Common myeloid progenitor, CD34-positive (primary cell): ENCODE data around the gene ZIC2.

ENCODE experiments used
- CTCF ChIA-PET: fragments of 350-600 bp; sonication (Branson Sonifier 250); formaldehyde crosslinking; loops from one replicate; lab custom pipeline; 2021; ENCODE audit warnings: antibody characterized with exemption; lab: Charles Lee
- POLR2A ChIA-PET: fragments of 350-600 bp; sonication (Branson Sonifier 250); formaldehyde crosslinking; loops from one replicate; lab custom pipeline; 2021; ENCODE audit warnings: antibody characterized with exemption; lab: Charles Lee
- DNase-seq, 3 donors: peaks; one replicate each; pipeline versions ENCODE4 v3.0.0 to v3.0.0-alpha.2; 2013
- H3K27ac ChIP-seq, 2 experiments: 1 replicate in 1 of 2; 2 replicates in 1 of 2; pipeline ENCODE4 v1.7.0; 2013; ENCODE audit warnings: inconsistent platforms in 2 of 2, low read length in 2 of 2, mild to moderate bottlenecking in 2 of 2, low read depth in 1 of 2, moderate library complexity in 1 of 2; ENCODE audit not compliant: severe bottlenecking in 2 of 2, insufficient read depth in 1 of 2, poor library complexity in 1 of 2
- H3K27me3 ChIP-seq, 5 experiments: replicated peaks in 2 of 5; 1 replicate in 3 of 5; 2 replicates in 2 of 5; pipeline versions ENCODE4 v1.6.1 to v1.7.0; 2013; ENCODE audit warnings: low read length in 4 of 5, mild to moderate bottlenecking in 2 of 5, moderate library complexity in 2 of 5, inconsistent platforms in 1 of 5; ENCODE audit not compliant: insufficient read depth in 5 of 5, control insufficient read depth in 4 of 5
- H3K36me3 ChIP-seq, 4 experiments: 1 replicate in 2 of 4; 2 replicates in 2 of 4; pipeline versions ENCODE4 v1.6.1 to v1.7.0; 2013; ENCODE audit warnings: low read length in 3 of 4, control low read depth in 1 of 4, mild to moderate bottlenecking in 1 of 4; ENCODE audit not compliant: control insufficient read depth in 4 of 4, insufficient read depth in 4 of 4
- H3K4me1 ChIP-seq, 4 experiments: 1 replicate in 3 of 4; 2 replicates in 1 of 4; pipeline versions ENCODE4 v1.6.1 to v1.7.1; 2013; ENCODE audit warnings: low read length in 3 of 4, mild to moderate bottlenecking in 3 of 4, control low read depth in 1 of 4, inconsistent platforms in 1 of 4, moderate library complexity in 1 of 4; ENCODE audit not compliant: control insufficient read depth in 4 of 4, insufficient read depth in 4 of 4; ENCODE audit errors: control extremely low read depth in 1 of 4
- H3K4me3 ChIP-seq, 7 experiments: 1 replicate in 4 of 7; 2 replicates in 3 of 7; pipeline versions ENCODE4 v1.5.1 to v1.7.0; 2013; ENCODE audit warnings: mild to moderate bottlenecking in 7 of 7, low read length in 6 of 7, moderate library complexity in 6 of 7, inconsistent platforms in 2 of 7, low read depth in 2 of 7, control low read depth in 1 of 7; ENCODE audit not compliant: insufficient read depth in 4 of 7, control insufficient read depth in 1 of 7; ENCODE audit errors: extremely low read depth in 1 of 7
- H3K9me3 ChIP-seq, 5 experiments: 1 replicate in 4 of 5; 2 replicates in 1 of 5; pipeline versions ENCODE4 v1.6.1 to v1.7.1; 2013; ENCODE audit warnings: low read length in 4 of 5, mild to moderate bottlenecking in 2 of 5, inconsistent platforms in 1 of 5, low read depth in 1 of 5, moderate library complexity in 1 of 5; ENCODE audit not compliant: control insufficient read depth in 4 of 5, insufficient read depth in 2 of 5; ENCODE audit errors: control extremely low read depth in 1 of 5
- WGBS: methylation state at CpG from one replicate; pipeline ENCODE4 v1.1.5; 2013; ENCODE audit not compliant: insufficient coverage; 5-methylcytosine and 5-hydroxymethylcytosine counted together

Gene ZIC2

DNA sequence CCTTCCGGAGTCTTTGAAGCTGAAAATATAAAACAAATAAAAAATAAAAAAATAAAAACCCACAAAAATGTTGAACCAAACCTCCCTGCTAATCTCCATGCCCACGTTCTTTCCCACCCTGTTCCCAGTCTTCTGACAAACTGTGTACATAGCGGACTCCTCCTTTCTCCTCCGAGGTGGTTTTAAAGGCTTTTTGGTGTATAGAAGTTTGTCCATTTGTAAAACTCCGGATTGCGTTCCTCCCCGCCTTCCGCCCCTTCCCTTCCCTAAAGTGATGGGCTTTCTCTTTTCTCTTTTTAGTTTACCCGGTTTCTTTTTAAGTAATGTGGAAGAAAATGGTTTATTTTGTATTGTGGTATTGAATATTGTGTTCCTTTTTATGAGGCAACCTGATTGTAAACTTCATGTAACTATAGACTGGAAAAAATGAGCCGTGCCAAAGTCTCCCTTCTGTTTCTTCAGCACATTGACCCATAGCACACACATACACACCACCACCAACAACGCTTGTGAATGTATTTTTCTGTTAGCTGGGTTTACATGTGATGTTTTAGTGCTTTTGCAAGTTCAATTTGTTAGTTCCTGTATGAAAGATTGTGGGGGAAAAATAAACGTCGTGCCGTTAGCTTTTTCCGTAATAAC lies 4.4 kb downstream of the ZIC2 start:
- H3K36me3 ChIP-seq: no peaks in the 10 kb centered on the region
- CTCF ChIA-PET: interaction anchor here (1.2 to 9.8 kb wide), 2 partner anchors 10 to 15 kb away, joined by 4 to 57 read pairs; no protein-coding TSS in a partner anchor
- no CpG with 5 or more reads among the region's 15 CpGs for WGBS
- no peak overlapping the region for H3K27ac ChIP-seq
- peaks cover 0 to 12% (median 0%) of the 10 kb centered on the region in 5 experiments for H3K9me3 ChIP-seq
- POLR2A ChIA-PET: no interaction called here
- peaks cover 0 to 32% (median 14%) of the 10 kb centered on the region in 4 experiments for H3K4me1 ChIP-seq
- DNase-seq: peak in 1 of 3 donors; percentile 18
- peaks cover 23 to 97% (median 68%) of the 10 kb centered on the region in 5 experiments for H3K27me3 ChIP-seq
- no peak overlapping the region for H3K4me3 ChIP-seq

DNA sequence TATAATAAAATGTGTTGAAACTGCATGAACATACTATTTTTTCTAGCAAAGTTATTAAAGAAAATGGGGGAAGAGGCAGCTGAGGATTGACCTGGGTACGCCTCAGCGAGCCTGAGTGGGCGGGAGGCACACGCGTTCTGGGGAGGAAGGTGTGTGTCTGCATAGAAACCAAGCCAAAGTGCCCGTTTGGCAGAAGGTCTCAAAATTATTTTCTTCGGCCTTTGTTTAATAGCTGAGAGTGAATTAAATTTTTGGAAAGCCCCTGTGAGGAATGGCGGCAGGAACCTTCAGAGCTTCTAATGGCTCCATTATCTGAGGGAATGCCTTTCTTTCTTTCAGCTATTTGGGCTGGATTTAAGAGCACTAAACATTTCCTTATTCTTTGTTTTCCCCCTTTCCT lies 5.2 kb downstream of the ZIC2 start:
- ChIA-PET CTCF (interaction anchor here (0.6 to 9.8 kb wide), 3 partner anchors 11 to 1307 kb away, joined by 4 to 57 read pairs (median 4); no protein-coding TSS in a partner anchor), POLR2A (interaction anchor here (0.5 to 0.9 kb wide), 2 partner anchors 378 to 946 kb away, joined by 3 to 5 read pairs; no protein-coding TSS in a partner anchor)
- Histone ChIP-seq H3K27me3 (peaks cover 23 to 98% (median 74%) of the 10 kb centered on the region in 5 experiments), H3K27ac (no peak overlapping the region), H3K36me3 (no peaks in the 10 kb centered on the region), H3K4me1 (peaks cover 0 to 26% (median 8%) of the 10 kb centered on the region in 4 experiments), H3K4me3 (no peak overlapping the region), H3K9me3 (peaks cover 0 to 12% (median 0%) of the 10 kb centered on the region in 5 experiments)
- DNase-seq: no peak
- 42% methylated on average over 8 of the region's 8 CpGs for WGBS

DNA sequence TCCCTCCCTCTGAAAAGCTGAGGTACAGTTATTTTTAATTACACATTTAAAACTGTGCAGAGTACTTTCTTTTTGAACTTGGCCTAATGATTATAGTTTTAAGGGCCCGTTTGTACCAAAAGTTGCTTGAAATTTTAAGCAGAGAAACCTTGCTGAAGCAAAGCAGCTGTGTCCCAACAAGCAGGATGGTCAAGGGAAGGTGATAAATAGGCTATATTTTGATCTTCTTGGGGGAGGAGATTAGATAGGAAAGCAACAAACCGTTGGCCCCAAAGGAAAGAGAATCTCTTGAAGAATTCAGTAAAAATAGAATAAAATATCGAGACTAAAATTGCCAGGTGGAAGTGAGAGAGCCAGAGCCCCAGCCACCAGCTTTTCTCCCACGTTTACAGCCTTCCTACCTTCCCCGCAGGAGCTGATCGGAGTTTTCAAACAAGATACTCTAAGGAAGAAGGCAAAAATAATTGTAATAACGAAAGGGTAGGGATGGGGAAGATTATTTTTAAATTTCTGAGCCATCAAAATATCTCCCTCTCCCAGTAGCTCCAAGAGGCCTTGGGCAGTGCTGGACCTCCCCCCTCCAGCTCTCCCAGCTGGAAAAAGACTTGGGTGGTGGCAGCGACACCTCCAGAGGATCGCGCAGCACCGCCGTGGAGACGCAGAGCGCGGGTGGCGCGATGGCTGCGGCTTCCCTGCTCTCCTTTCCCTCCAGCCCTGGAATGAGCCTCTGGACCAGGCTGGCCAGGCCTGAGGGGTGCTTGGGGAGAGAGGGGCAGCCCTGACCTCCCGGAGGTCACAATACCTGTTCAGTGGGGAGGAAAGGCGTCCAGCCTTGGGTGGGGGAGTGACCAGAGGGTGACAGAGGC lies 5.8 kb downstream of the ZIC2 start:
- peaks cover 29 to 98% (median 80%) of the 10 kb centered on the region in 5 experiments for H3K27me3 ChIP-seq
- 20% methylated on average over 10 of the region's 20 CpGs for WGBS
- CTCF ChIA-PET: interaction anchor here (0.6 to 9.8 kb wide), 3 partner anchors 11 to 1308 kb away, joined by 4 to 57 read pairs (median 4); no protein-coding TSS in a partner anchor

DNA sequence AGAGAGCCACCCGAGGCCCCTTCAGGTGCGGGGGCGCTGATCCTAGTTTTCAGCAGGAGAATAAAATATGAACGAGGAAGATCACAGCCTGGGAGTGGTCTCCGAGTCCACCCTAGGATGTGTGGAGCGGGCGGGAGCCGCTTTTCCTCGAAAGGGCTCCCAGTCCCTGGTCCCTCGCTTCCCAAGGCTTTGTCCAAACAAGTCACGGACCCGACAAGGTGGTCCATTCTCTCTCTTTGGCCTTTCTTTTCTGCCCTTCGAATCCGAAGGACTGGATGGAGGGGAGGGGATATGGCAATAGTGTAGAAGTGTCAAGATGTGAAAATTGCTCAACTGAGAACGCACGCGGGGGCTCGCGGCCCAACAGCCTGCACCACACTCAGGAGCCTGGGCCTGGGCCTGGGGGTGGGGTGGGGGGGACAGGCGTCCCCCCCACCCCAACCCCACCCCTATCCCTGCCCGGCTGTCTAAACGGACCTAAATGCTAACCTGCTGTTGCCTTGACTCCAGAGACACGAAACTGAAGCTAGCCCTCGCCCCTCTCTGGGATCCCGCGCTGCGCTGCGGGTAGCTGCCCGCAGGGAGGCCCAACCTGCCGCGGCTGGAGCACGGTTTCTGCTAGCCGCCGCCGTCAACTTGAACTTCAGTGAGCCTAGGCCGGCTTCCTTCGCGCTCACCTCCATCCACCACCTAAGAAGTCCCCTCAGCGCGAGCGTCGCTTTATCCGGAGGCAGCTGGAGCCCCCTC lies 7.1 kb downstream of the ZIC2 start:
- Histone ChIP-seq H3K4me3 (no peak overlapping the region), H3K27me3 (peaks cover 41 to 98% (median 84%) of the 10 kb centered on the region in 5 experiments), H3K9me3 (peaks cover 0 to 11% (median 0%) of the 10 kb centered on the region in 5 experiments), H3K36me3 (no peaks in the 10 kb centered on the region), H3K4me1 (peaks cover 0 to 11% (median 0%) of the 10 kb centered on the region in 4 experiments), H3K27ac (no peak overlapping the region)
- peak in 1 of 3 donors; percentile 6 for DNase-seq
- ChIA-PET POLR2A (no interaction called here), CTCF (interaction anchor here (9.8 kb wide), 1 partner anchor 13 kb away, joined by 57 read pairs; no protein-coding TSS in a partner anchor)
- 7% methylated on average over 30 of the region's 43 CpGs for WGBS

More for the DNA sequence above, 5.8 kb downstream of the ZIC2 start:
- Histone ChIP-seq H3K9me3 (peaks cover 0 to 12% (median 0%) of the 10 kb centered on the region in 5 experiments), H3K4me1 (peaks cover 0 to 19% (median 2%) of the 10 kb centered on the region in 4 experiments), H3K27ac (no peak overlapping the region), H3K36me3 (no peaks in the 10 kb centered on the region), H3K4me3 (no peak overlapping the region)
- POLR2A ChIA-PET: interaction anchor here (0.5 to 0.9 kb wide), 2 partner anchors 378 to 946 kb away, joined by 3 to 5 read pairs; no protein-coding TSS in a partner anchor
- DNase-seq: peak in 1 of 3 donors; percentile 14

DNA sequence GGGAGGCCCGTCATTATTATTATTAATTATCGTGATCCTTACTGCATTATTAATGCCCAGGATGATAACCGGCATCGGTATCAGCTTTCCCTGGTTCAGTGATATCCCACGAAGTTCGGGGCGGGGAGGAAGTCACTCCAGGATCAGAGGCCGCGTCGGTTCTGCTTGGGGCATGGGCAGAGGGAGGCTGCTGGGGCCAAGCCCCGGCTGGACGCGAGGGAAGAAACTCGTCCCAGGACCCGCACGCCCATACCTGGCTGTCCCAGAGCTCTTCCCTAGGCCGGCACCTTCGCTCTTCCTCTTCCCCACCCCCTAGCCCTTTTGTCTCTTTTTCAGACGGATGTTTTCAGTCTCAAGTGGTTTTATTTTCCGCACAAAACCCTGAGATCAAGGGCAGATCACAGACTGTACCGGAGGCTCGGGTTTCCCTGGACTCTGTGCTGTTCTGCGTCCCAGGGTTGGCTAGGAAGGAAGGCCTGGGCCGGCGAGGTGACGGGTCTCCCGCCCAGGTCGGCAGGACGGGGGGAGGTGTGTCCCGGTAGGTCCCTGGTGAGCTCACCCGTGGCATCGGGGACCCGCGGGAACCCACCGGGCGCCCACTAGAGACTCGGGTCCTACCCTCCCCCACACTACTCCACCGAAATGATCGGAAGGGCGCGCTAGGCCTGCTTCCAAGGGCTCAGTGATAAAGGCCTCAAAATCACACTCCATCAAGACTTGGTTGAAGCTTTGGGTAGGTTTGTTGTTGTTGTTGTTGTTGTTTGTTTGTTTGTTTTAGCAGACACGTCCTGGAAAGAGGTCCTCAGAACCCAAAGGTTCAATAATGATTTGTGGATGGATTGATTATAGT lies 7.9 kb downstream of the ZIC2 start:
- DNase-seq: peak in 1 of 3 donors; percentile 10
- H3K9me3 ChIP-seq: peaks cover 0 to 4% (median 0%) of the 10 kb centered on the region in 5 experiments
- CTCF ChIA-PET: interaction anchor here (9.8 kb wide), 1 partner anchor 14 kb away, joined by 57 read pairs; no protein-coding TSS in a partner anchor
- peak overlapping the region in 1 of 7 experiments; percentile 20 for H3K4me3 ChIP-seq
- POLR2A ChIA-PET: no interaction called here
- peaks cover 0 to 11% (median 0%) of the 10 kb centered on the region in 4 experiments for H3K4me1 ChIP-seq
- no peaks in the 10 kb centered on the region for H3K36me3 ChIP-seq
- peaks cover 40 to 98% (median 80%) of the 10 kb centered on the region in 5 experiments for H3K27me3 ChIP-seq
- 5% methylated on average over 29 of the region's 42 CpGs for WGBS
- no peak overlapping the region for H3K27ac ChIP-seq
